Urinary bladder (tissue), 4 donors: Measurements from ENCODE around the gene TNK2. TPM values are rescaled to one million over a fixed set of nuclear protein-coding genes. Genes with fewer than 3 reads are reported as not detected.
A peak's percentile ranks its signal among the peaks of the same experiment; 100 is the strongest.
"Not testable (repeated sequence)": the region's sequence is repeated elsewhere in the genome, so short reads cannot be mapped to it uniquely, and the experiment has no call there.

Source experiments
- DNase-seq: peaks from one replicate; pipeline ENCODE4 v3.0.0-alpha.2; 2015; ENCODE audit errors: extremely low spot score
- H3K27ac ChIP-seq: one replicate; pipeline ENCODE4 v1.5.1; 2013; ENCODE audit warnings: low read depth, mild to moderate bottlenecking, moderate library complexity
- H3K36me3 ChIP-seq: one replicate; pipeline ENCODE4 v1.6.1; 2013; ENCODE audit warnings: mild to moderate bottlenecking, moderate library complexity; ENCODE audit not compliant: insufficient read depth
- H3K4me1 ChIP-seq: one replicate; pipeline ENCODE4 v1.6.1; 2013; ENCODE audit warnings: mild to moderate bottlenecking, moderate library complexity; ENCODE audit not compliant: insufficient read depth
- H3K4me3 ChIP-seq: one replicate; pipeline ENCODE4 v1.5.1; 2013; ENCODE audit warnings: low read depth, low read length
- WGBS: extraction: QIAGEN DNeasy Blood & Tissue Kit; methylation state at CpG from one replicate; pipeline ENCODE4 v1.1.7; 2013; 5-methylcytosine and 5-hydroxymethylcytosine counted together
- polyA plus RNA-seq: library from polyadenylated mRNA; stranded (reverse); fragments of 200-250 nt; gene quantifications from one replicate; pipeline ENCODE4 v1.2.3, GENCODE V29; 2013
- total RNA-seq: library from RNA; depleted of rRNA; stranded (reverse); fragments of >200 nt; gene quantifications from one replicate; pipeline ENCODE4 v1.2.3, GENCODE V29; 2014
- donor health status: healthy with polysubstance abuse.
- donor health status: healthy.

The TNK2 gene
- total and polyA plus RNA-seq, 2 donors = 8.7 to 38.3 TPM

- 93% methylated on average over 12 of the region's 12 CpGs for WGBS
- Histone ChIP-seq H3K36me3 (peaks cover 2% of the 10 kb centered on the region), H3K4me1 (no peaks in the 10 kb centered on the region), H3K27ac (no peak overlapping the region), H3K4me3 (no peak overlapping the region)
- DNase-seq = no peak
These were observed 37.4 kb downstream of the TNK2 start for GRCh38 chr3:195870937-195871336.

GRCh38 chr3:195870442-195870841, 37.9 kb downstream of the TNK2 start:
- Histone ChIP-seq H3K4me3 (no peak overlapping the region), H3K4me1 (no peaks in the 10 kb centered on the region), H3K36me3 (peaks cover 2% of the 10 kb centered on the region), H3K27ac (no peak overlapping the region)
- no peak for DNase-seq
- 75% methylated on average over 7 of the region's 7 CpGs for WGBS

- no peak for DNase-seq
- H3K36me3 ChIP-seq = peaks cover 2% of the 10 kb centered on the region
- no peak overlapping the region for H3K27ac ChIP-seq
- H3K4me3 ChIP-seq = no peak overlapping the region
- 69% methylated on average over 31 of the region's 31 CpGs for WGBS
- no peaks in the 10 kb centered on the region for H3K4me1 ChIP-seq
These were observed 38.8 kb downstream of the TNK2 start for GRCh38 chr3:195869413-195870001.

- 86% methylated on average over 30 of the region's 30 CpGs for WGBS
- no peak for DNase-seq
- Histone ChIP-seq H3K36me3 (peaks cover 2% of the 10 kb centered on the region), H3K27ac (no peak overlapping the region), H3K4me1 (no peaks in the 10 kb centered on the region), H3K4me3 (no peak overlapping the region)
These were observed 39.4 kb downstream of the TNK2 start for GRCh38 chr3:195868866-195869412.

GRCh38 chr3:195868336-195868865, 40.0 kb downstream of the TNK2 start:
- peaks cover 2% of the 10 kb centered on the region for H3K36me3 ChIP-seq
- WGBS = 96% methylated on average over 39 of the region's 39 CpGs
- no peaks in the 10 kb centered on the region for H3K4me1 ChIP-seq
- H3K4me3 ChIP-seq = no peak overlapping the region
- H3K27ac ChIP-seq = no peak overlapping the region
- DNase-seq = no peak

- peaks cover 2% of the 10 kb centered on the region for H3K36me3 ChIP-seq
- no peak for DNase-seq
- H3K4me1 ChIP-seq = no peaks in the 10 kb centered on the region
- WGBS = 91% methylated on average over 40 of the region's 40 CpGs
- H3K27ac ChIP-seq = no peak overlapping the region
- no peak overlapping the region for H3K4me3 ChIP-seq
These were observed 40.6 kb downstream of the TNK2 start for GRCh38 chr3:195867631-195868335.

- Histone ChIP-seq H3K4me3 (no peak overlapping the region), H3K36me3 (peaks cover 2% of the 10 kb centered on the region), H3K4me1 (no peaks in the 10 kb centered on the region), H3K27ac (no peak overlapping the region)
- 88% methylated on average over 30 of the region's 30 CpGs for WGBS
- no peak for DNase-seq
These were observed 41.5 kb downstream of the TNK2 start for GRCh38 chr3:195866686-195867511.

GRCh38 chr3:195865752-195866151, 42.6 kb downstream of the TNK2 start:
- Histone ChIP-seq H3K36me3 (no peaks in the 10 kb centered on the region), H3K27ac (no peak overlapping the region), H3K4me1 (no peaks in the 10 kb centered on the region), H3K4me3 (no peak overlapping the region)
- no peak for DNase-seq
- 92% methylated on average over 15 of the region's 15 CpGs for WGBS

GRCh38 chr3:195863121-195864061, 45.0 kb downstream of the TNK2 start:
- no peak overlapping the region for H3K4me3 ChIP-seq
- peak; percentile 39 for DNase-seq
- WGBS = 43% methylated on average over 30 of the region's 30 CpGs
- no peaks in the 10 kb centered on the region for H3K36me3 ChIP-seq
- peaks cover 2% of the 10 kb centered on the region for H3K4me1 ChIP-seq
- H3K27ac ChIP-seq = no peak overlapping the region

GRCh38 chr3:195862318-195862717, 46.0 kb downstream of the TNK2 start:
- H3K27ac ChIP-seq, H3K4me1 ChIP-seq, H3K36me3 ChIP-seq, DNase-seq, H3K4me3 ChIP-seq: not testable (repeated sequence)
- WGBS = 93% methylated on average over 12 of the region's 12 CpGs

GRCh38 chr3:195860456-195860855, 47.9 kb downstream of the TNK2 start:
- H3K36me3 ChIP-seq = no peaks in the 10 kb centered on the region
- no peak overlapping the region for H3K4me3 ChIP-seq
- peaks cover 2% of the 10 kb centered on the region for H3K4me1 ChIP-seq
- 68% methylated on average over 6 of the region's 6 CpGs for WGBS
- no peak for DNase-seq
- no peak overlapping the region for H3K27ac ChIP-seq

GRCh38 chr3:195859846-195860411, 48.4 kb downstream of the TNK2 start:
- H3K4me1 ChIP-seq = peaks cover 2% of the 10 kb centered on the region
- H3K4me3 ChIP-seq = no peak overlapping the region
- no peaks in the 10 kb centered on the region for H3K36me3 ChIP-seq
- DNase-seq = no peak
- H3K27ac ChIP-seq = no peak overlapping the region
- WGBS = 85% methylated on average over 23 of the region's 23 CpGs
